Measurements from ENCODE around the gene GPM6B.

Gene GPM6B

GRCh38 chrX:13855689-13856450 lies 39.0 kb upstream of the GPM6B start:
- no peak for DNase-seq (ENCODE audit: low read depth)
- no peak overlapping the region for H3K4me3 ChIP-seq (ENCODE audit: low read depth, low read length)
- no peak for TF ChIP-seq CTCF (IDR thresholded peaks at IDR 0.05; ENCODE audit: low read depth, low read length)
- TF ChIP-seq MYC (IDR thresholded peaks at IDR 0.05; ENCODE audit: low read depth, low read length), result no peak
- no peak for TF ChIP-seq MAX (IDR thresholded peaks at IDR 0.05; ENCODE audit: low read depth, low read length)

GRCh38 chrX:13854003-13854402 lies 37.1 kb upstream of the GPM6B start:
- no peak for TF ChIP-seq POLR2A (IDR thresholded peaks at IDR 0.05; ENCODE audit: extremely low read depth, insufficient read length)
- TF ChIP-seq MYC (IDR thresholded peaks at IDR 0.05; ENCODE audit: low read depth, low read length), result no peak
- TF ChIP-seq MAX (IDR thresholded peaks at IDR 0.05; ENCODE audit: low read depth, low read length), result no peak
- TF ChIP-seq CTCF (IDR thresholded peaks at IDR 0.05; ENCODE audit: low read depth, low read length), result no peak
- DNase-seq (ENCODE audit: low read depth), result no peak
- no peak overlapping the region for H3K4me3 ChIP-seq (ENCODE audit: low read depth, low read length)

- no peak overlapping the region for H3K4me3 ChIP-seq (ENCODE audit: low read depth, low read length)
- peak; percentile 16 for DNase-seq (ENCODE audit: low read depth)
- TF ChIP-seq MYC (IDR thresholded peaks at IDR 0.05; ENCODE audit: low read depth, low read length), result no peak
- no peak for TF ChIP-seq POLR2A (IDR thresholded peaks at IDR 0.05; ENCODE audit: extremely low read depth, insufficient read length)
- TF ChIP-seq MAX (IDR thresholded peaks at IDR 0.05; ENCODE audit: low read depth, low read length), result no peak
- no peak for TF ChIP-seq CTCF (IDR thresholded peaks at IDR 0.05; ENCODE audit: low read depth, low read length)
Measured at GRCh38 chrX:13852001-13852695, 35.3 kb upstream of the GPM6B start.

- TF ChIP-seq CTCF (IDR thresholded peaks at IDR 0.05; ENCODE audit: low read depth, low read length), result no peak
- TF ChIP-seq POLR2A (IDR thresholded peaks at IDR 0.05; ENCODE audit: extremely low read depth, insufficient read length), result no peak
- TF ChIP-seq MAX (IDR thresholded peaks at IDR 0.05; ENCODE audit: low read depth, low read length), result no peak
- no peak for TF ChIP-seq MYC (IDR thresholded peaks at IDR 0.05; ENCODE audit: low read depth, low read length)
- DNase-seq (ENCODE audit: low read depth), result peak; percentile 12
- no peak overlapping the region for H3K4me3 ChIP-seq (ENCODE audit: low read depth, low read length)
Measured at GRCh38 chrX:13845721-13846378, 29.0 kb upstream of the GPM6B start.

GRCh38 chrX:13843150-13843721 lies 26.3 kb upstream of the GPM6B start:
- no peak overlapping the region for H3K4me3 ChIP-seq (ENCODE audit: low read depth, low read length)
- no peak for DNase-seq (ENCODE audit: low read depth)
- TF ChIP-seq CTCF (IDR thresholded peaks at IDR 0.05; ENCODE audit: low read depth, low read length) (no peak), POLR2A (IDR thresholded peaks at IDR 0.05; ENCODE audit: extremely low read depth, insufficient read length) (no peak), MYC (IDR thresholded peaks at IDR 0.05; ENCODE audit: low read depth, low read length) (no peak), MAX (IDR thresholded peaks at IDR 0.05; ENCODE audit: low read depth, low read length) (no peak)

Measured in NB4 (cell line).